Upper lobe of left lung (tissue), 4 donors: ENCODE measurements around the gene ZNF470.

Source experiments
- EP300 ChIP-seq, 4 donors: sonication (generic); formaldehyde crosslinking; IDR thresholded peaks; one replicate each; pipeline ENCODE4 v1.5.1; 2017; ENCODE audit warnings: antibody characterized with exemption in 4 of 4, control low read depth in 2 of 4
- POLR2A ChIP-seq, 4 donors: fragments of 450-650 bp; IDR thresholded peaks; one replicate each; pipeline ENCODE4 v1.5.1; 2016 to 2017; ENCODE audit warnings: antibody characterized with exemption in 4 of 4, mild to moderate bottlenecking in 2 of 4
- POLR2AphosphoS5 ChIP-seq, 2 donors: sonication (generic); formaldehyde crosslinking; IDR thresholded peaks; one replicate each; pipeline ENCODE4 v1.5.1; 2017; ENCODE audit warnings: antibody characterized with exemption in 2 of 2
- TF ChIP-seq, protein P1 (sequence below), 6 experiments: fragments of 450-650 bp in 4 of 6; fragments of 200-600 bp in 2 of 6; sonication (generic) in 2 of 6; IDR thresholded peaks; one replicate each; pipeline ENCODE4 v1.5.1; 2016 to 2019; ENCODE audit warnings: antibody characterized with exemption in 6 of 6

GRCh38 chr19:56566904-56567273, 379 bp upstream of the ZNF470 start:
- TF ChIP-seq, protein P1, sequence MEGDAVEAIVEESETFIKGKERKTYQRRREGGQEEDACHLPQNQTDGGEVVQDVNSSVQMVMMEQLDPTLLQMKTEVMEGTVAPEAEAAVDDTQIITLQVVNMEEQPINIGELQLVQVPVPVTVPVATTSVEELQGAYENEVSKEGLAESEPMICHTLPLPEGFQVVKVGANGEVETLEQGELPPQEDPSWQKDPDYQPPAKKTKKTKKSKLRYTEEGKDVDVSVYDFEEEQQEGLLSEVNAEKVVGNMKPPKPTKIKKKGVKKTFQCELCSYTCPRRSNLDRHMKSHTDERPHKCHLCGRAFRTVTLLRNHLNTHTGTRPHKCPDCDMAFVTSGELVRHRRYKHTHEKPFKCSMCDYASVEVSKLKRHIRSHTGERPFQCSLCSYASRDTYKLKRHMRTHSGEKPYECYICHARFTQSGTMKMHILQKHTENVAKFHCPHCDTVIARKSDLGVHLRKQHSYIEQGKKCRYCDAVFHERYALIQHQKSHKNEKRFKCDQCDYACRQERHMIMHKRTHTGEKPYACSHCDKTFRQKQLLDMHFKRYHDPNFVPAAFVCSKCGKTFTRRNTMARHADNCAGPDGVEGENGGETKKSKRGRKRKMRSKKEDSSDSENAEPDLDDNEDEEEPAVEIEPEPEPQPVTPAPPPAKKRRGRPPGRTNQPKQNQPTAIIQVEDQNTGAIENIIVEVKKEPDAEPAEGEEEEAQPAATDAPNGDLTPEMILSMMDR (IDR thresholded peaks at IDR 0.05): no peak
- TF ChIP-seq POLR2A (IDR thresholded peaks at IDR 0.05) (no peak), EP300 (IDR thresholded peaks at IDR 0.05) (no peak), POLR2AphosphoS5 (IDR thresholded peaks at IDR 0.05) (no peak)
